Muscle layer of colon (tissue), 2 donors: Measurements from ENCODE around the gene ZBTB20.
A peak's percentile ranks its signal among the peaks of the same experiment; 100 is the strongest.

Experiments
- H3K27ac ChIP-seq: one replicate; pipeline ENCODE4 v1.7.0; 2013; ENCODE audit warnings: low read depth, mild to moderate bottlenecking, low read length, moderate library complexity
- H3K27me3 ChIP-seq, 2 donors: one replicate each; pipeline ENCODE4 v1.7.0; 2013; ENCODE audit warnings: low read length in 2 of 2, mild to moderate bottlenecking in 2 of 2; ENCODE audit not compliant: insufficient read depth in 2 of 2, control insufficient read depth in 1 of 2
- H3K36me3 ChIP-seq: one replicate; pipeline ENCODE4 v1.7.0; 2013; ENCODE audit warnings: mild to moderate bottlenecking, low read length; ENCODE audit not compliant: insufficient read depth
- H3K4me1 ChIP-seq: one replicate; pipeline ENCODE4 v1.7.0; 2013; ENCODE audit warnings: mild to moderate bottlenecking, low read length; ENCODE audit not compliant: insufficient read depth
- H3K4me3 ChIP-seq, 2 donors: one replicate each; pipeline ENCODE4 v1.7.0; 2013; ENCODE audit warnings: low read length in 2 of 2, low read depth in 1 of 2, mild to moderate bottlenecking in 1 of 2, moderate library complexity in 1 of 2
- H3K9ac ChIP-seq: one replicate; pipeline ENCODE4 v1.7.0; 2013; ENCODE audit warnings: low read length
- H3K9me3 ChIP-seq: one replicate; pipeline ENCODE4 v1.7.0; 2013; ENCODE audit warnings: mild to moderate bottlenecking, low read length
- donor health status: abdominal sarcoma.
- donor health status: Adenocarcinoma of cecum.

The ZBTB20 gene

GRCh38 chr3:114899186-114899931, 247.7 kb downstream of the ZBTB20 start:
- H3K4me1 ChIP-seq, result peaks cover 30% of the 10 kb centered on the region
- no peak overlapping the region for H3K9ac ChIP-seq
- H3K4me3 ChIP-seq, result no peak overlapping the region
- H3K27me3 ChIP-seq, result no peaks in the 10 kb centered on the region
- no peaks in the 10 kb centered on the region for H3K9me3 ChIP-seq
- H3K36me3 ChIP-seq, result no peaks in the 10 kb centered on the region
- H3K27ac ChIP-seq, result peak overlapping the region; percentile 25

GRCh38 chr3:114896978-114897377, 250.1 kb downstream of the ZBTB20 start:
- H3K4me1 ChIP-seq, result peaks cover 17% of the 10 kb centered on the region
- no peak overlapping the region for H3K4me3 ChIP-seq
- H3K36me3 ChIP-seq, result no peaks in the 10 kb centered on the region
- H3K9ac ChIP-seq, result no peak overlapping the region
- H3K27me3 ChIP-seq, result no peaks in the 10 kb centered on the region
- no peak overlapping the region for H3K27ac ChIP-seq
- H3K9me3 ChIP-seq, result no peaks in the 10 kb centered on the region

- Histone ChIP-seq H3K9ac (no peak overlapping the region), H3K36me3 (no peaks in the 10 kb centered on the region), H3K4me3 (no peak overlapping the region), H3K4me1 (peaks cover 8% of the 10 kb centered on the region), H3K9me3 (no peaks in the 10 kb centered on the region), H3K27ac (no peak overlapping the region), H3K27me3 (no peaks in the 10 kb centered on the region)
Observed at GRCh38 chr3:114893361-114893760, 253.7 kb downstream of the ZBTB20 start.

- no peaks in the 10 kb centered on the region for H3K36me3 ChIP-seq
- H3K9me3 ChIP-seq, result no peaks in the 10 kb centered on the region
- H3K4me3 ChIP-seq, result no peak overlapping the region
- peaks cover 8% of the 10 kb centered on the region for H3K4me1 ChIP-seq
- H3K9ac ChIP-seq, result no peak overlapping the region
- no peaks in the 10 kb centered on the region for H3K27me3 ChIP-seq
- H3K27ac ChIP-seq, result no peak overlapping the region
Observed at GRCh38 chr3:114892880-114893279, 254.2 kb downstream of the ZBTB20 start.

- H3K27ac ChIP-seq, result no peak overlapping the region
Observed at GRCh38 chr3:114892131-114892879, 254.8 kb downstream of the ZBTB20 start.

GRCh38 chr3:114887806-114888205, 259.3 kb downstream of the ZBTB20 start:
- Histone ChIP-seq H3K36me3 (no peaks in the 10 kb centered on the region), H3K4me1 (no peaks in the 10 kb centered on the region), H3K27ac (no peak overlapping the region), H3K9ac (no peak overlapping the region), H3K9me3 (no peaks in the 10 kb centered on the region), H3K4me3 (no peak overlapping the region), H3K27me3 (no peaks in the 10 kb centered on the region)

More at GRCh38 chr3:114892131-114892879, 254.8 kb downstream of the ZBTB20 start:
- Histone ChIP-seq H3K9me3 (no peaks in the 10 kb centered on the region), H3K4me1 (peaks cover 8% of the 10 kb centered on the region), H3K36me3 (no peaks in the 10 kb centered on the region), H3K4me3 (no peak overlapping the region), H3K27me3 (no peaks in the 10 kb centered on the region), H3K9ac (no peak overlapping the region)

- Histone ChIP-seq H3K27ac (no peak overlapping the region), H3K9ac (no peak overlapping the region), H3K27me3 (no peaks in the 10 kb centered on the region), H3K4me3 (no peak overlapping the region), H3K4me1 (no peaks in the 10 kb centered on the region), H3K36me3 (no peaks in the 10 kb centered on the region), H3K9me3 (no peaks in the 10 kb centered on the region)
Observed at GRCh38 chr3:114886905-114887304, 260.2 kb downstream of the ZBTB20 start.

GRCh38 chr3:114884213-114884923, 262.7 kb downstream of the ZBTB20 start:
- Histone ChIP-seq H3K27ac (no peak overlapping the region), H3K27me3 (no peaks in the 10 kb centered on the region), H3K9ac (no peak overlapping the region), H3K4me1 (peaks cover 10% of the 10 kb centered on the region), H3K9me3 (no peaks in the 10 kb centered on the region), H3K4me3 (no peak overlapping the region), H3K36me3 (no peaks in the 10 kb centered on the region)

- Histone ChIP-seq H3K27me3 (no peaks in the 10 kb centered on the region), H3K9ac (no peak overlapping the region), H3K36me3 (no peaks in the 10 kb centered on the region), H3K27ac (peak overlapping the region; percentile 6), H3K4me1 (peaks cover 33% of the 10 kb centered on the region), H3K9me3 (no peaks in the 10 kb centered on the region), H3K4me3 (no peak overlapping the region)
Observed at GRCh38 chr3:114880078-114880477, 267.0 kb downstream of the ZBTB20 start.

GRCh38 chr3:114879059-114880031, 267.7 kb downstream of the ZBTB20 start:
- no peaks in the 10 kb centered on the region for H3K9me3 ChIP-seq
- H3K36me3 ChIP-seq, result no peaks in the 10 kb centered on the region
- peaks cover 39% of the 10 kb centered on the region for H3K4me1 ChIP-seq
- peak overlapping the region in 1 of 2 donors; percentile 11 for H3K4me3 ChIP-seq
- no peaks in the 10 kb centered on the region for H3K27me3 ChIP-seq
- H3K9ac ChIP-seq, result no peak overlapping the region
- H3K27ac ChIP-seq, result peak overlapping the region; percentile 7
